Measurements from ENCODE around the gene GALNT11. TPM values are rescaled to one million over a fixed set of nuclear protein-coding genes. Genes with fewer than 3 reads are reported as not detected.

The GALNT11 gene
- total RNA-seq (2014; rRNA removed; shearing (Covaris generic)) (49.1 and 70.3 TPM in 2 replicates), polyA plus RNA-seq (2016; fragmentation: Nextera tagmentation; extraction: Ambion mirVana) (38.2 and 42.0 TPM in 2 replicates)

DNA sequence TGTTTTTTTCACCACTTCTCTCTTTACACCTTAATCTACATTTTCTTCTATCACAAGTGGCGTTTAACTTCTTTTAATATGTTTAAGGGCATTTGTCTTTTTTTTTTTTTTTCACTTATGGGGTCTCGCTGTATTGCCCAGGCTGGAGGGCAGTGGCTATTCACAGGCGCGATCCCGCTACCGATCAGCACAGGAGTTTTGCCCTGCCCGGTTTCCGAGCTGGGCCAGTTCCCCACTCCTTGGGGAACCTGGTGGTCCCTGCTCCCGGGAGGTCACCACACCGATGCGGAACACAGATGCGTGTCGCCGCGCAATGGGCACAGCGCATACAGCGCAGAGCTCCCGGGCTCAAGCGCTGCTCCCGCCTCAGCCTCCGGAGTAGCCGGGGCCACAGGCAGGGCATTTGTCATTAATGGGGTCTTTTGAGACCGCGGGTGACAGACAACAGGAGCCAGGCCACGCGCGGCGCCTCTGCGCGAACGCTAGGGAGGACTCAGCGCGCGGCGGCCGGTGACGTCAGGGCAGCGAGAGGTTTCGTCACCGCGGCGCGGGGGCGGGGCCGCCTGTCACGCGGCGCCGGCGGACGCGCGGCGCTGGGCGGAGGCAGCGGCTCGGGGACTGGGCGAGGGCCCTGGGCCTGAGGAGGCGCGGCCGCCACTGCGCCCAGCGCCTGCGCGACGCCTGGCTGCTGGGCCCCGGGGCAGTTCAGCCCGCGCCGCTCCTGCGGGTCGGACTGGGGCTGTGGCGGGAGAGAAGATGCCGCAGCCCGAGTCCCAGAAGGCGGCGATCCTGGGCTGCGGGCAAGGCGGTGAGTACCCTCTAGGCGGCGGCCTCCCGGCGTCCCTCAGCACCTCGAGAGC, at the start of gene GALNT11:
TSS of gene GALNT11 (plus strand) at position 598 of the 860 bp plus-strand sequence. CDS start 68,554 bp downstream, outside the sequence.
- H2AFZ ChIP-seq, result peak within 1 kb of the TSS; percentile 96
- in situ Hi-C loops (cut with MboI), result no loop called here

DNA sequence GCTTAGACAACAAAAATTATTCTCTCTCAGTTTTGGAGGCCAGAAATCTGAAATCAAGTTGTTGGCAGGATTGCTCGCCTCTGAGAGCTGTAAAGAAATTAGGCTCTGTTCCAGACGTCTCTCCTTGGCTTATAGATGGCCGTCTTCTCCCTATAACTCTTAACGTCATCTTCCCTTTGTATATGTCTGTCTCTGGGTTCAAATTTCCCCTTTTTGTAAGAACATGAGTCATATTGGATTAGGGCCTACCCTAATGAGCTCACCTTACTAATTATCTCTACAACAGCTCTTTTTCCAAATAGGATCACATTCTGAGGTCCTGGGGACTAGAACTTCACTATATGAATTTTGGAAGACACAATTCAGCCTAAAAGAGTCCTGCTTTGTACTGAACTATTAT, 46.9 kb upstream of the GALNT11 start:
- H3K4me1 ChIP-seq (ENCODE audit: insufficient read depth), result no peaks in the 10 kb centered on the region
- H3K4me3 ChIP-seq, result no peak overlapping the region
- H3K9me2 ChIP-seq (ENCODE audit: insufficient read depth), result no peaks in the 10 kb centered on the region
- no peak overlapping the region for H3K27ac ChIP-seq
- DNase-seq, result no peak
- no peak overlapping the region for H3K4me2 ChIP-seq (ENCODE audit: unreplicated experiment)
- H3F3A ChIP-seq (ENCODE audit: insufficient read depth), result no peaks in the 10 kb centered on the region
- no peaks in the 10 kb centered on the region for H3K36me3 ChIP-seq (ENCODE audit: low read depth)
- no peak overlapping the region for H3K9ac ChIP-seq
- no peaks in the 10 kb centered on the region for H3K9me3 ChIP-seq (ENCODE audit: low read depth)
- TF ChIP-seq EZH2phosphoT487 (IDR thresholded peaks at IDR 0.05; ENCODE audit: insufficient read depth, low read depth), result no peak
- no peak for TF ChIP-seq EZH2 (IDR thresholded peaks at IDR 0.05; ENCODE audit: insufficient read depth, poor library complexity, severe bottlenecking)
- 48 to 54% methylated on average over 4 of the region's 4 CpGs for WGBS, 2 experiments (ENCODE audit: low coverage in 1 of 2, low lambda C conversion rate in 2 of 2, missing lambda C conversion rate in 2 of 2)
- in situ Hi-C loops (cut with MboI), result no loop called here
- H2AFZ ChIP-seq, result no peak overlapping the region
- no peaks in the 10 kb centered on the region for H3K79me2 ChIP-seq (ENCODE audit: insufficient read depth)
- H3K27me3 ChIP-seq (replicated peaks; ENCODE audit: insufficient read depth), result no peaks in the 10 kb centered on the region
- H4K20me1 ChIP-seq (ENCODE audit: insufficient read depth), result no peaks in the 10 kb centered on the region

More for the DNA sequence above, at the start of gene GALNT11:
- WGBS, 2 experiments (ENCODE audit: low coverage in 1 of 2, low lambda C conversion rate in 2 of 2, missing lambda C conversion rate in 2 of 2), result 6% methylated on average over 60 to 78 of the region's 84 CpGs
- Histone ChIP-seq H3F3A (ENCODE audit: insufficient read depth) (no peaks in the 10 kb centered on the region), H3K79me2 (ENCODE audit: insufficient read depth) (peaks cover 39% of the 10 kb centered on the region), H3K36me3 (ENCODE audit: low read depth) (no peaks in the 10 kb centered on the region; the same call in 1 of the 2 replicates), H3K4me2 (ENCODE audit: unreplicated experiment) (peak within 1 kb of the TSS; percentile 74), H4K20me1 (ENCODE audit: insufficient read depth) (no peaks in the 10 kb centered on the region), H3K27me3 (replicated peaks; ENCODE audit: insufficient read depth) (no peaks in the 10 kb centered on the region), H3K27ac (peak within 1 kb of the TSS; percentile 59), H3K9me2 (ENCODE audit: insufficient read depth) (no peaks in the 10 kb centered on the region), H3K4me3 (peak within 1 kb of the TSS; percentile 82), H3K9ac (peak within 1 kb of the TSS; percentile 85), H3K4me1 (ENCODE audit: insufficient read depth) (0 out of 2 replicates have a peak, but pooled peaks cover 3% of the 10 kb centered on the region), H3K9me3 (ENCODE audit: low read depth) (no peaks in the 10 kb centered on the region)
- DNase-seq, result peak; percentile 95
- TF ChIP-seq EZH2phosphoT487 (IDR thresholded peaks at IDR 0.05; ENCODE audit: insufficient read depth, low read depth) (no peak), EZH2 (IDR thresholded peaks at IDR 0.05; ENCODE audit: insufficient read depth, poor library complexity, severe bottlenecking) (no peak)

GRCh38 chr7:151981223-151981622, 44.3 kb upstream of the GALNT11 start:
- Histone ChIP-seq H3K27ac (no peak overlapping the region), H3K9me3 (ENCODE audit: low read depth) (no peaks in the 10 kb centered on the region), H3K4me1 (ENCODE audit: insufficient read depth) (no peaks in the 10 kb centered on the region), H3K4me3 (no peak overlapping the region), H3K9ac (no peak overlapping the region), H3K36me3 (ENCODE audit: low read depth) (no peaks in the 10 kb centered on the region), H4K20me1 (ENCODE audit: insufficient read depth) (no peaks in the 10 kb centered on the region), H3F3A (ENCODE audit: insufficient read depth) (no peaks in the 10 kb centered on the region), H3K79me2 (ENCODE audit: insufficient read depth) (no peaks in the 10 kb centered on the region), H3K9me2 (ENCODE audit: insufficient read depth) (no peaks in the 10 kb centered on the region), H3K4me2 (ENCODE audit: unreplicated experiment) (no peak overlapping the region), H2AFZ (no peak overlapping the region), H3K27me3 (replicated peaks; ENCODE audit: insufficient read depth) (no peaks in the 10 kb centered on the region)
- in situ Hi-C loops (cut with MboI), result no loop called here
- no peak for DNase-seq
- TF ChIP-seq EZH2 (IDR thresholded peaks at IDR 0.05; ENCODE audit: insufficient read depth, poor library complexity, severe bottlenecking) (no peak), EZH2phosphoT487 (IDR thresholded peaks at IDR 0.05; ENCODE audit: insufficient read depth, low read depth) (no peak)
- 91 to 92% methylated on average over 3 of the region's 3 CpGs for WGBS, 2 experiments (ENCODE audit: low coverage in 1 of 2, low lambda C conversion rate in 2 of 2, missing lambda C conversion rate in 2 of 2)

DNA sequence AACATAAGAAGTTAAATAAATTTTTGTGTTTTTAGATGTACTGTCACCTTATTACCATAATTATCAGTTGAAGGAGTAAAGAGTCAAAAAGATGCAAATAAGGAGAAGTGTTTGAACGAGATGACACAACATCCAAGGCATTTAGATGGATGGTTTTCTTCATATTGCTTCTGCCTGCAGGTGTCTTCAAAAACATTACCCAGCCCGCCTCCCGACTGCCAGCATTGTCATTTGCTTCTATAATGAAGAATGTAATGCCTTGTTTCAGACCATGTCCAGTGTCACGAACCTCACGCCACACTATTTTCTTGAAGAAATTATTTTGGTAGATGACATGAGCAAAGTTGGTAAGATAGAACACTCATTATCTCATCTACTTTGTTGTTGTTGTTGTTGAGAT, 42.7 kb upstream of the GALNT11 start:
- Histone ChIP-seq H3K79me2 (ENCODE audit: insufficient read depth) (no peaks in the 10 kb centered on the region), H3K27me3 (replicated peaks; ENCODE audit: insufficient read depth) (0 out of 2 replicates have a peak, but pooled peaks cover 2% of the 10 kb centered on the region), H3K9ac (no peak overlapping the region), H3K36me3 (ENCODE audit: low read depth) (no peaks in the 10 kb centered on the region), H2AFZ (no peak overlapping the region), H3K4me2 (ENCODE audit: unreplicated experiment) (no peak overlapping the region), H3K9me3 (ENCODE audit: low read depth) (no peaks in the 10 kb centered on the region), H4K20me1 (ENCODE audit: insufficient read depth) (no peaks in the 10 kb centered on the region), H3K4me3 (no peak overlapping the region), H3K27ac (no peak overlapping the region), H3K4me1 (ENCODE audit: insufficient read depth) (no peaks in the 10 kb centered on the region), H3K9me2 (ENCODE audit: insufficient read depth) (no peaks in the 10 kb centered on the region), H3F3A (ENCODE audit: insufficient read depth) (no peaks in the 10 kb centered on the region)
- DNase-seq, result no peak
- in situ Hi-C loops (cut with MboI), result no loop called here
- 82 to 85% methylated on average over 5 of the region's 5 CpGs for WGBS, 2 experiments (ENCODE audit: low coverage in 1 of 2, low lambda C conversion rate in 2 of 2, missing lambda C conversion rate in 2 of 2)
- TF ChIP-seq EZH2 (IDR thresholded peaks at IDR 0.05; ENCODE audit: insufficient read depth, poor library complexity, severe bottlenecking), result no peak
- TF ChIP-seq EZH2phosphoT487 (IDR thresholded peaks at IDR 0.05; ENCODE audit: insufficient read depth, low read depth), result no peak
